Activated T-helper 9 cell treated with anti-CD3 and anti-CD28 coated beads, Interleukin-2, amount 50 U/mL, for 16 hours (primary cell): ENCODE measurements around the gene EPHA4.
"Not testable (repeated sequence)": the region's sequence is repeated elsewhere in the genome, so short reads cannot be mapped to it uniquely, and the experiment has no call there.

Experiments
- DNase-seq: peaks from one replicate; pipeline ENCODE4 v3.0.0-alpha.2; 2020; ENCODE audit warnings: low read depth

Gene EPHA4

GRCh38 chr2:221539246-221539645, 32.9 kb downstream of the EPHA4 start:
- DNase-seq, result no peak

- no peak for DNase-seq
Observed at GRCh38 chr2:221535824-221536223, 36.3 kb downstream of the EPHA4 start.

- no peak for DNase-seq
Observed at GRCh38 chr2:221533299-221533698, 38.8 kb downstream of the EPHA4 start.

DNA sequence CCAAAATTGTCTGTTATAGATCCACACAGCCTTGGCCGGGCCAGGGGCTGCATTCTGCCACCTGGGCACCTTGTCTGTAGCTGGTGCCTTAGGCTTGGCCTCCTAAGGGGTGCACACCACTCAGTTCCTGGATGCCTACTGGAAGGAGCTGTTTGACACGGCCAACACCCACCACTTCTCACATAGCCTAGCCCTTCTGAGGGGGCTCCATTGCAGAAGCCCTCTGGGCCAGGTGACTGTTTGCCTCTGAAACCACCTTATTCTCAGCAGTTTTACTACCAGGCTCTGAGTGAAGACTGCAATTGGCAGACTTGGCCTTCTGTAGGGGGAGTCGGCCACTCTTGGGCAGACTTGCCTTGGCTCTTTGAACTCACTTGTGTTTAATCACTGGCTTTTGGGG, 39.5 kb downstream of the EPHA4 start:
- no peak for DNase-seq

- no peak for DNase-seq
Observed at GRCh38 chr2:221530653-221531037, 41.5 kb downstream of the EPHA4 start.

- DNase-seq, result no peak
Observed at GRCh38 chr2:221529943-221530652, 42.0 kb downstream of the EPHA4 start.

DNA sequence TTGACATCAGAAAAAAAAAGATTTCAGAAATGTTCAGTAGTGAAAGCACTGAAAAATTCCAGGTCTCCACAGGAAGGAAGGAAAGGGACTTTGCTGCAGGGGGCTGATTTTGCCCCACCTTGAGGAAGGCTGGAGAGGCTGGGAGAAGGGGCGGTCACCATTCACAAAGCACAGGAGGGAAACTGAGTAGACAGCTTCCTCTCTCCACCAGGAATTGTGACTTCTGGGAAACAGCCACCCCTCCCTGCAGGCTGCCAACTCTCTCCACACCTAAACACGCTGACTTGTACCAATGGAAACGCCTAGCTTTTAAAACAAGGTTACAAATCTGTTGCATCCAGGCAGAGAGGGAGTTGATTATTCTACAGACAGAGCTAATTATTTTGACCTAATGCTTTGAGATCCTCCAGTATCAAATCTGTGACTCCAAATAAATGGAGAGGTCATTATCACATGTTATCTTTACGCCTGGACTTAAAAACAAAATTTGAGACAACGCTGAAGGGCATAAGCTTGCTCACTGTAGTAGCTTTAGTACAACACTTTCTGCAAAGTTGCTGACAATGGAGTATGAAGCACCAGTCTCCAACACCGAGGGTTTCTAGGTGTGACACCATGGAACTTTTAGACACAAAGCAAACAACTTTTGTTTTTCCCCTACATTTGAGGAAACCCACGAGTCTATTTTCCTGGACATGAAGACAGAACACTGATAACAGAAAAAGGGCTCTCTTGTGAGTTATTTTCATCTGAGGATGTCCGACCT, 42.7 kb downstream of the EPHA4 start:
- DNase-seq, result no peak

DNA sequence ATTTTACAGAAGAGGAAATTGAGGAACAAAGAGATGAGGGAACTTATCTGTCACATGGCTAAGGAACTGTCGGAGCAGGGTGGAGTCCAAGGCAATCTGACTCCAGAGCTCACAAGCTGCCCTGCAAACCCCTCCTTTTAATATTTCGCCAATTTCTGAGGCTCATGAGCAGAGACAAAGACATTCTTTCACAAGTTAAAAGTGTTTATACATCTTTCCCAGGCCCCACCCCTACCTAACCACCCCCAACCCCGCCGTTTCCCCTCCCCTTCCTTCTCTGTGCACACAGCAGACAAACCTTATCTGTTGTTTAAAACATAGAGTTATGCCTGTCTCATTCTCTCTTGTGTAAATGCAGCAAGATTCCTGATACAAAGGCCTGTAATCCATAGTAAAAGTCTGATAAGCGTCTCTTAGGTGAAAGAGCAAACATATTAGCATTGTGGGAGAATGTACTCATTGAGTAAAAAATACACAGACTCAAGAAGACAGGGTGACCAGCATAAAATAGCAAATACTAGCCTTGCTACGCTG, 44.3 kb downstream of the EPHA4 start:
- no peak for DNase-seq

GRCh38 chr2:221524158-221524557, 47.9 kb downstream of the EPHA4 start:
- no peak for DNase-seq

DNA sequence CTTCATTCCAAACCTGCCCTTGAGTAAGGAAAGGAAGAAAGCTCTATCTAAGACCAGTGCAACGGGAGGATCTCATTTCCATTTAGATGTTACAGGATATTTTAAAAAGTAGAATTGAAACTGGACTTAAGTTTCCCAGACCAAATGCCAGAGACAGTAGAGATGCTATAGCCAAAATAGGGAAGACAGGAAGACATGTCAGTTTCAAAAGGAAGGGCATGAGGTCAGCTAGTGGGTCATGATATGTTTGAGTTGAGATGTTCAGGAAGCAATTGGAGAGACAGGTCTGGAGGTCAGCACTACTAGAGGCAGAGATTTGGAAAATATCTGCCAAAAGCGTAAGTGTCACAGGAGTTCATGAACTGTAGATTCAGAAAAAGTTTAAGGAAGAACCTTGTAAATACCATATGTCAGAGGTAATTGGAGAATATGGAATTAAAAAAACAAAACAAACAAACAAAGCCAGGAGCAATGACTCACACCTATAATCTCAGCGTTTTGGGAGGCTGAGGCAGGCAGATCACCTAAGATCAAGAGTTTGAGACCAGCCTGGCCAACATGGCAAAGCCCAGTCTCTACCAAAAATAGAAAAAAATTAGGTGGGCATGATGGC, 50.8 kb downstream of the EPHA4 start:
- DNase-seq, result no peak

DNA sequence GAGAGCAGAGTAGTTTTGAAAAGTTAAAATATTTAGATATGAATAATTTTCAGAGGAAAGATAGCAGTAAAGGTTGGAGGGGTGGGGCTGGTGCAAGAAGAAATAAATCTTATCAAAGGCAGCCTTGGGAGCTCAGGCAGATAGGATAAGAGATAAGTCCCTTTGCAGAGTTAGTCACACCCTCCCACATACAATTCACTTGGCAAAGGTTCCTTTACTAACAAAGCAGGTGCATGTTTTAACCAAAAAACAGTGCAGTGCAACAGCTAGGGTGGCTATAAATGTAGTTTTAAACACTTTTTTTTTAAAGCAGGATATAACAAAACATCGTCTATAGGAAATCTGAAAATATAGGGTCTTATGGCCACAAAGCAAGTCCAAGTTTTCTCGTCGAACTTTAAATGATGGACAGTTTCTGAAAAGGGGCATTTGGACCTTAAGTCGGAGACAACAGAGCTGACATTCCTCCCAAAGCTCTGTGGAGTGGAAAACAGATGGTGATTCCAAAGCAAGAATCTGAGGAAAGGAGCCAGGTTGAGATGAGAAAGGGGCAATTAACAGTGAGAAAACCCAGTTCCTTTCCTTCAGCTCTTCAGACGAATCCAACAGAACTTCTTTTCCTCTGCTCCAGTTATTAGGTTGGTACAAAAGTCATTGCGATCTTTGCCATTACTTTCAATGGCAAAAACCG, 53.0 kb downstream of the EPHA4 start:
- DNase-seq, result no peak

- no peak for DNase-seq
Observed at GRCh38 chr2:221518201-221518934, 53.7 kb downstream of the EPHA4 start.

DNA sequence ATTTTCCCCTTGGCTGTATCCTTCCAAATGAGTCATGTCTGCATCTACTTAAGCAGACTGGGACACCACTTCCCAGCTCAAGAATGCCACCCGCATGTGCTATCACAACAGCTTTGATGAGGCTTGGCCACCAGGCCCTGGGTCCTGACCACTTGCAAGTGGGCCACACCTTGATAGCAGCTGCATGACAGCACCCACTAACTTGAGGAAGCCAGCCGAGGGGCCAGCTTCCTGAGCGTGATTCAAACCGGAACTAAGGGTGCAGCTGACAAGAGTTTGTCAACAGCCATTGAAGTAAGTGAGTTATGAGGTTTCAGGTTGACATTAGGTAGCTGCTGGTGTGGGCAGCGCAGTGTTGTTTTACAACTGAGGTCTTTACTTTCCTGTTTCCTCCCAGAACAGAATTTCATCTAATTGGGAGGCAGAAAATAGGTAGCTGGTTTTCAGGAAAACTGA, 54.4 kb downstream of the EPHA4 start:
- DNase-seq, result peak; percentile 53

DNA sequence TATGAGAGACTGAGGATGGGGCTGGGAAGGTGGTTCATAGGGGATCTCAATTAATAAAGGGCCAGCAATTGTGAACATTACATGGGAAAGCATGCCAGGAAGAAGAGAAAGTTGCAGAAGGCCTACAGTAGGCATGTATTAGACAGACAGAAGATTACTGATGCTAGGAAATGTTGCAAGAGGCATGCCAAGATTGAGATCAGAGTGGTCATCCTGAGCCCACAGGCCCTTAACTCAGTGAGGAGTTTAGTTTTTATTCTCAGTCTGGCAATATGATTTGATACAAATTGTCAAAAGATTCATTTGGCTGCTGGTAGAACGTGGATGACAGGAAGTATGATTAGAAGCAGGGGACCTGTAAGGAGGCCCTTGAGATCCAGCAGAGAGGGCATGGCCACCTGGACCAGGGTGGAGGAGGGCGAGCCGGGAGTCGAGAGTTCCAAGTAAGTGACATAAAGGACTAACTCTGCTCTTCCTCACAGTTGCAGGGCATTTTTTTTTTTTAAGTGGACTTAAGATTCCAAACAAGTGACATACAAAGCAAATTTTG, 54.9 kb downstream of the EPHA4 start:
- DNase-seq, result no peak

GRCh38 chr2:221515864-221516263, 56.2 kb downstream of the EPHA4 start:
- no peak for DNase-seq

- DNase-seq, result no peak
Observed at GRCh38 chr2:221514305-221515040, 57.6 kb downstream of the EPHA4 start.

- DNase-seq, result no peak
Observed at GRCh38 chr2:221513232-221513631, 58.9 kb downstream of the EPHA4 start.

DNA sequence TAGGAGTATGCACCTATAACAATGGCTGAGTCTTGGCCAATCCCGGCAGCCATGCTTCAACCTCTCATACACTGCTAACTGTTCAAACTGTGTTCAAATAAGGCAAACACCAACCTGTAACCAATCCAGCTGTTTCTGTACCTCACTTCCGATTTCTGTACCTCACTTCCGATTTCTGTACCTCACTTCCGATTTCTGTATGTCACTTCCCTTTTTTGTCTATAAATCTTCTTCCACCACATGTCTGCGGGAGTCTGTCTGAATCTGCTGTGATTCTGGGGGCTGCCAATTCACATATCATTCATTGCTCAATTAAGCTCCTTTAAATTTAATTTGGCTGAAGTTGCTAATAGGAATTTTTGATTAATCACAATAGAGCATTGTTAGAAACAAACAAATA, 60.8 kb downstream of the EPHA4 start:
- DNase-seq, result not testable (repeated sequence)

- no peak for DNase-seq
Observed at GRCh38 chr2:221506469-221506868, 65.6 kb downstream of the EPHA4 start.

GRCh38 chr2:221505605-221506004, 66.5 kb downstream of the EPHA4 start:
- no peak for DNase-seq

DNA sequence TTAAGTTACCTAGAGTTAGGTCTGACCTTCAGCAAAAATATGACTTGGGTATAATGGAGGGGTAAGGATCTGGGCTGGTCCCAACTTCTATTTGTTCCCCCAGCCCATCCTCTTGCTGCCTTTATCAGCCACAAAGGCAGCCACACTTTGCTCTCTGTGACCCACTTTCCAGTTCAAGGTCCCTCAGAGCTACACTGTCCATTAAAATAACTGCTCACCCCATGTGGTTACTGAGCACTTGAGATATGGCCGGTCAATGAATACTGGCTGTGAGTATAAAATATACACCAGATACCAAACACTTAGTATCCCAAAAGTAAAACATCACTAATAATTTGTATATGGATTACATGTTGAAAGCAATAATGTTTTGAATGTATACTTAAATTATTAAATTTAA, 67.2 kb downstream of the EPHA4 start:
- DNase-seq, result no peak
